HCT116 (cell line): ENCODE measurements around the gene TMEM168. TPM values are rescaled to one million over a fixed set of nuclear protein-coding genes. Genes with fewer than 3 reads are reported as not detected.

Experiments
- ATAC-seq: fragments of 200-7000 bp; cut with Tn5 transposase; 2 replicates; pipeline ENCODE4 v1.9.1; 2020; ENCODE audit warnings: mild to moderate bottlenecking, moderate library complexity
- BruUV-seq: library from RNA; stranded (reverse); fragments of 400-500 nt; replicated peaks from 2 replicates; lab custom pipeline; 2021; lab: Mats Ljungman, UMichigan
- CTCF ChIA-PET: fragments of 300-600 bp; sonication (Branson Sonifier 250); formaldehyde crosslinking; loops from one replicate; lab custom pipeline; 2021; ENCODE audit warnings: antibody characterized with exemption; lab: Charles Lee
- POLR2A ChIA-PET: fragments of 300-600, 350-600 bp; sonication (Branson Sonifier 250); formaldehyde crosslinking; loops from one replicate; lab custom pipeline; 2021; ENCODE audit warnings: antibody characterized with exemption; lab: Charles Lee
- RAD21 ChIA-PET, 2 experiments: fragments of 300-600 bp; sonication (Branson Sonifier 250); formaldehyde crosslinking; loops; one replicate each; lab custom pipeline; 2023; ENCODE audit warnings: low total read pairs in 2 of 2; ENCODE audit not compliant: uncharacterized antibody in 2 of 2, unreplicated experiment in 2 of 2, low non-redundant PET in 1 of 2; lab: Charles Lee
- DNase-seq: peaks from one replicate; pipeline ENCODE4 v3.0.0-alpha.2; 2010; ENCODE audit warnings: low read depth, low spot score
- H2AFZ ChIP-seq: fragments of 200-600 bp; shearing (Covaris generic), sonication (generic); 2 replicates; pipeline ENCODE4 v1.6.1; 2017; ENCODE audit warnings: low read depth, mixed run types, mixed read lengths, antibody characterized with exemption, low read length; ENCODE audit not compliant: poor library complexity, severe bottlenecking
- H3K27ac ChIP-seq: 2 replicates; pipeline ENCODE4 v1.5.1; 2012; ENCODE audit warnings: low read depth, low read length
- H3K27me3 ChIP-seq: fragments of 200-600 bp; sonication (generic); 2 replicates; pipeline ENCODE4 v1.6.1; 2016; ENCODE audit warnings: mixed run types, low read length, mixed read lengths; ENCODE audit not compliant: insufficient read depth
- H3K36me3 ChIP-seq, 2 experiments: fragments of 200-500 bp in 1 of 2; fragments of 200-600 bp in 1 of 2; sonication (Bioruptor generic) in 1 of 2; sonication (generic) in 1 of 2; 2 replicates each; pipeline versions ENCODE4 v1.5.1 to v1.6.1; 2014 to 2016; ENCODE audit warnings: low read length in 2 of 2, inconsistent platforms in 1 of 2, mixed read lengths in 1 of 2, mixed run types in 1 of 2; ENCODE audit not compliant: insufficient read depth in 2 of 2, control insufficient read depth in 1 of 2
- H3K4me1 ChIP-seq, 2 experiments: fragments of 200-600 bp in 1 of 2; sonication (generic) in 1 of 2; 2 replicates each; pipeline versions ENCODE4 v1.5.1 to v1.6.1; 2012 to 2017; ENCODE audit warnings: low read length in 2 of 2, inconsistent platforms in 1 of 2, mild to moderate bottlenecking in 1 of 2, mixed read lengths in 1 of 2, mixed run types in 1 of 2, moderate library complexity in 1 of 2; ENCODE audit not compliant: insufficient read depth in 2 of 2, control insufficient read depth in 1 of 2
- H3K4me2 ChIP-seq: fragments of 200-600 bp; sonication (generic); 2 replicates; pipeline ENCODE4 v1.6.1; 2017; ENCODE audit warnings: mixed run types, low read length, mixed read lengths
- H3K4me3 ChIP-seq, 2 experiments: fragments of 200-600 bp in 1 of 2; sonication (generic) in 1 of 2; replicated peaks in 1 of 2; 2 replicates each; pipeline ENCODE4 v1.5.1; 2011 to 2016; ENCODE audit warnings: low read length in 2 of 2, control low read depth in 1 of 2, low read depth in 1 of 2, mild to moderate bottlenecking in 1 of 2, mixed read lengths in 1 of 2, mixed run types in 1 of 2
- H3K79me2 ChIP-seq: fragments of 200-600 bp; sonication (generic); 2 replicates; pipeline ENCODE4 v1.6.1; 2017; ENCODE audit warnings: mild to moderate bottlenecking, mixed run types, low read length, moderate library complexity, mixed read lengths; ENCODE audit not compliant: insufficient read depth
- H3K9ac ChIP-seq: fragments of 200-600 bp; sonication (generic); 2 replicates; pipeline ENCODE4 v1.6.1; 2016; ENCODE audit warnings: low read length, mixed read lengths
- H3K9me2 ChIP-seq: fragments of 200-600 bp; sonication (generic), shearing (Covaris generic); 2 replicates; pipeline ENCODE4 v1.6.1; 2017; ENCODE audit warnings: mixed run types, mild to moderate bottlenecking, moderate library complexity; ENCODE audit not compliant: insufficient read depth
- H3K9me3 ChIP-seq, 2 experiments: fragments of 200-500 bp in 1 of 2; fragments of 200-600 bp in 1 of 2; sonication (Bioruptor generic) in 1 of 2; sonication (generic) in 1 of 2; 2 replicates each; pipeline ENCODE4 v1.6.1; 2014 to 2017; ENCODE audit warnings: low read length in 2 of 2, mixed read lengths in 2 of 2, inconsistent platforms in 1 of 2, low read depth in 1 of 2, mild to moderate bottlenecking in 1 of 2, mixed run types in 1 of 2, moderate library complexity in 1 of 2; ENCODE audit not compliant: control insufficient read depth in 1 of 2, insufficient read depth in 1 of 2
- H4K20me1 ChIP-seq: fragments of 200-600 bp; sonication (generic), shearing (Covaris generic); 2 replicates; pipeline ENCODE4 v1.6.1; 2017; ENCODE audit warnings: mixed run types, mild to moderate bottlenecking, moderate library complexity; ENCODE audit not compliant: insufficient read depth
- ATF3 ChIP-seq: IDR thresholded peaks from 2 replicates; pipeline ENCODE4 v1.6.1; 2012
- CBX3 ChIP-seq: IDR thresholded peaks from 2 replicates; pipeline ENCODE4 v1.6.1; 2012; ENCODE audit warnings: low read depth
- CEBPB ChIP-seq: IDR thresholded peaks from 2 replicates; pipeline ENCODE4 v1.6.1; 2012; ENCODE audit warnings: low read depth
- CTCF ChIP-seq, 3 experiments: fragments of 200-600 bp in 1 of 3; sonication (generic) in 1 of 3; IDR thresholded peaks in 2 of 3; conservative IDR thresholded peaks in 1 of 3; 2 replicates each; pipeline ENCODE4 v1.5.1; 2012 to 2017; ENCODE audit warnings: low read depth in 2 of 3, low read length in 2 of 3, antibody characterized with exemption in 1 of 3, borderline replicate concordance in 1 of 3, control low read depth in 1 of 3, mild to moderate bottlenecking in 1 of 3, mixed read lengths in 1 of 3, mixed run types in 1 of 3, moderate library complexity in 1 of 3; ENCODE audit not compliant: insufficient read depth in 1 of 3
- ELF1 ChIP-seq: IDR thresholded peaks from 2 replicates; pipeline ENCODE4 v1.6.1; 2012; ENCODE audit warnings: low read depth, borderline replicate concordance
- EZH2 ChIP-seq: fragments of 200-600 bp; sonication (generic); IDR thresholded peaks from 2 replicates; pipeline ENCODE4 v1.6.1; 2017; ENCODE audit warnings: antibody characterized with exemption, mixed run types
- EZH2phosphoT487 ChIP-seq: fragments of 200-600 bp; IDR thresholded peaks from 2 replicates; pipeline ENCODE4 v1.6.1; 2018; ENCODE audit warnings: antibody characterized with exemption, borderline replicate concordance
- JUND ChIP-seq: IDR thresholded peaks from 2 replicates; pipeline ENCODE4 v1.6.1; 2012
- POLR2A ChIP-seq: IDR thresholded peaks from 2 replicates; pipeline ENCODE4 v1.7.0; 2011; ENCODE audit warnings: borderline replicate concordance; ENCODE audit not compliant: insufficient read depth, insufficient read length; ENCODE audit errors: extremely low read depth
- RAD21 ChIP-seq: IDR thresholded peaks from 2 replicates; pipeline ENCODE4 v1.6.1; 2012; ENCODE audit warnings: low read depth, mild to moderate bottlenecking
- REST ChIP-seq: IDR thresholded peaks from 2 replicates; pipeline ENCODE4 v1.6.1; 2012; ENCODE audit warnings: low read depth
- SP1 ChIP-seq: IDR thresholded peaks from 2 replicates; pipeline ENCODE4 v1.6.1; 2012; ENCODE audit warnings: low read depth
- TCF7L2 ChIP-seq: IDR thresholded peaks from 2 replicates; pipeline ENCODE4 v1.7.0; 2011; ENCODE audit warnings: borderline replicate concordance, inconsistent platforms; ENCODE audit not compliant: insufficient read depth, insufficient read length; ENCODE audit errors: extremely low read depth
- YY1 ChIP-seq: IDR thresholded peaks from 2 replicates; pipeline ENCODE4 v1.6.1; 2011; ENCODE audit warnings: low read length, low read depth, moderate library complexity, mild to moderate bottlenecking; ENCODE audit not compliant: insufficient replicate concordance; ENCODE audit errors: extremely low read depth
- ZBTB33 ChIP-seq: IDR thresholded peaks from 2 replicates; pipeline ENCODE4 v1.6.1; 2011; ENCODE audit warnings: mild to moderate bottlenecking, low read length, moderate library complexity; ENCODE audit not compliant: insufficient replicate concordance; ENCODE audit errors: extremely low read depth
- ZFX ChIP-seq: fragments of 450-650 bp; IDR thresholded peaks from 2 replicates; pipeline ENCODE4 v1.6.1; 2017
- ZNF274 ChIP-seq: fragments of 200-500 bp; sonication (Bioruptor generic); IDR thresholded peaks from 2 replicates; pipeline ENCODE4 v1.6.1; 2014; ENCODE audit warnings: mild to moderate bottlenecking, low read depth, low read length, inconsistent platforms
- intact Hi-C: fragments of 100-400 bp; cut with micrococcal nuclease; formaldehyde crosslinking; loops from 2 replicates; pipeline ENCODE4 v1.10.0; 2022
- total RNA-seq: library from RNA; stranded (reverse); gene quantifications from one replicate; pipeline ENCODE4 v1.2.1, GENCODE V29; 2021; ENCODE audit not compliant: unreplicated experiment

The TMEM168 gene
- total RNA-seq, 1 experiment from 2014 or later: 16.5 TPM

GRCh38 chr7:112833082-112833481, 42.9 kb upstream of the TMEM168 start:
- CTCF ChIA-PET: no interaction called here
- no peaks in the 10 kb centered on the region; a peak in 1 of 4 replicates for H3K36me3 ChIP-seq
- TF ChIP-seq TCF7L2 (no peak), REST (no peak), SP1 (no peak), ZBTB33 (no peak), POLR2A (no peak), YY1 (no peak), ELF1 (no peak), ATF3 (no peak), ZNF274 (no peak), EZH2phosphoT487 (no peak), CEBPB (no peak), RAD21 (no peak), EZH2 (no peak), CBX3 (no peak), ZFX (no peak), JUND (no peak), CTCF (IDR thresholded peaks at IDR 0.05 in 2 of 3, conservative IDR thresholded peaks at IDR 0.05 in 1 of 3; ENCODE audit: borderline replicate concordance in 1 of 3, insufficient read depth in 1 of 3, low read depth in 2 of 3, low read length in 2 of 3) (no peak)
- TF ChIP-seq, all 23 proteins: peak for 0
- ChIA-PET POLR2A (no interaction called here), RAD21 (no interaction called here)
- no peak overlapping the region for H3K9ac ChIP-seq
- no peaks in the 10 kb centered on the region for H3K4me1 ChIP-seq
- H3K4me3 ChIP-seq: no peak overlapping the region
- H3K27me3 ChIP-seq: no peaks in the 10 kb centered on the region
- H3K9me3 ChIP-seq: no peaks in the 10 kb centered on the region
- intact Hi-C loops: no loop called here
- no peak overlapping the region for H3K27ac ChIP-seq
- ATAC-seq (no peak), DNase-seq (no peak)
- H4K20me1 ChIP-seq: no peaks in the 10 kb centered on the region
- no peak overlapping the region for H2AFZ ChIP-seq
- no peaks in the 10 kb centered on the region for H3K79me2 ChIP-seq
- H3K9me2 ChIP-seq: no peaks in the 10 kb centered on the region
- H3K4me2 ChIP-seq: no peak overlapping the region
- BruUV-seq: no TSS peak
